Fibroblast of upper back skin (primary cell): ENCODE measurements around the gene DPF1.

Source experiments
- DNase-seq: peaks from one replicate; pipeline ENCODE4 v3.0.0-alpha.2; 2013

Gene DPF1

GRCh38 chr19:38216785-38217641, 7.0 kb downstream of the DPF1 start:
- DNase-seq = no peak

- DNase-seq = peak; percentile 43
Measured at GRCh38 chr19:38213911-38214625, 10.0 kb downstream of the DPF1 start.

GRCh38 chr19:38213469-38213868, 10.6 kb downstream of the DPF1 start:
- DNase-seq = no peak

GRCh38 chr19:38211766-38212165, 12.3 kb downstream of the DPF1 start:
- no peak for DNase-seq

GRCh38 chr19:38211151-38211591, 12.9 kb downstream of the DPF1 start:
- no peak for DNase-seq

- peak; percentile 55 for DNase-seq
Measured at GRCh38 chr19:38210458-38210987, 13.5 kb downstream of the DPF1 start.

GRCh38 chr19:38209671-38210457, 14.2 kb downstream of the DPF1 start:
- peak; percentile 17 for DNase-seq

- no peak for DNase-seq
Measured at GRCh38 chr19:38209152-38209551, 14.9 kb downstream of the DPF1 start.

GRCh38 chr19:38208571-38208970, 15.5 kb downstream of the DPF1 start:
- no peak for DNase-seq

- no peak for DNase-seq
Measured at GRCh38 chr19:38207543-38207942, 16.5 kb downstream of the DPF1 start.

GRCh38 chr19:38206928-38207327, 17.1 kb downstream of the DPF1 start:
- DNase-seq = no peak

- no peak for DNase-seq
Measured at GRCh38 chr19:38206006-38206745, 17.8 kb downstream of the DPF1 start.

- DNase-seq = no peak
Measured at GRCh38 chr19:38204728-38205127, 19.3 kb downstream of the DPF1 start.

- no peak for DNase-seq
Measured at GRCh38 chr19:38204096-38204495, 19.9 kb downstream of the DPF1 start.

GRCh38 chr19:38203197-38203596, 20.8 kb downstream of the DPF1 start:
- DNase-seq = no peak

GRCh38 chr19:38202504-38202903, 21.5 kb downstream of the DPF1 start:
- no peak for DNase-seq

- DNase-seq = no peak
Measured at GRCh38 chr19:38201731-38202130, 22.3 kb downstream of the DPF1 start.

- DNase-seq = no peak
Measured at GRCh38 chr19:38199340-38199739, 24.7 kb downstream of the DPF1 start.

- no peak for DNase-seq
Measured at GRCh38 chr19:38197937-38198704, 25.9 kb downstream of the DPF1 start.

- no peak for DNase-seq
Measured at GRCh38 chr19:38196948-38197656, 26.9 kb downstream of the DPF1 start.
